ENCODE results near the gene ZNF48.

ZNF48 gene

GRCh38 chr16:30395155-30395991, at the start of gene ZNF48:
Gene ZNF48 (plus strand): TSS chr16:30395420. CDS start chr16:30395795, 375 bp downstream.
- FAIRE-seq (peak; percentile 20), DNase-seq (ENCODE audit: insufficient read length, low spot score) (peak; percentile 78)

- DNase-seq (ENCODE audit: insufficient read length, low spot score) (no peak), FAIRE-seq (no peak)
Observed at GRCh38 chr16:30346286-30346685, 48.9 kb upstream of the ZNF48 start.

- FAIRE-seq, result no peak
- no peak for DNase-seq (ENCODE audit: insufficient read length, low spot score)
Observed at GRCh38 chr16:30348113-30348512, 47.1 kb upstream of the ZNF48 start.

GRCh38 chr16:30348929-30349328, 46.3 kb upstream of the ZNF48 start:
- FAIRE-seq (no peak), DNase-seq (ENCODE audit: insufficient read length, low spot score) (no peak)

GRCh38 chr16:30349675-30350074, 45.5 kb upstream of the ZNF48 start:
- FAIRE-seq, result no peak
- DNase-seq (ENCODE audit: insufficient read length, low spot score), result no peak

GRCh38 chr16:30350134-30350871, 44.9 kb upstream of the ZNF48 start:
- no peak for FAIRE-seq
- no peak for DNase-seq (ENCODE audit: insufficient read length, low spot score)

- FAIRE-seq (no peak), DNase-seq (ENCODE audit: insufficient read length, low spot score) (no peak)
Observed at GRCh38 chr16:30351001-30351441, 44.2 kb upstream of the ZNF48 start.

GRCh38 chr16:30351586-30352419, 43.4 kb upstream of the ZNF48 start:
- FAIRE-seq (no peak), DNase-seq (ENCODE audit: insufficient read length, low spot score) (no peak)

GRCh38 chr16:30352488-30353401, 42.5 kb upstream of the ZNF48 start:
- no peak for DNase-seq (ENCODE audit: insufficient read length, low spot score)
- no peak for FAIRE-seq

- no peak for FAIRE-seq
Observed at GRCh38 chr16:30353438-30354129, 41.6 kb upstream of the ZNF48 start.

GRCh38 chr16:30354423-30355143, 40.6 kb upstream of the ZNF48 start:
- DNase-seq (ENCODE audit: insufficient read length, low spot score) (no peak), FAIRE-seq (no peak)

More at GRCh38 chr16:30353438-30354129, 41.6 kb upstream of the ZNF48 start:
- no peak for DNase-seq (ENCODE audit: insufficient read length, low spot score)

GRCh38 chr16:30355144-30355953, 39.9 kb upstream of the ZNF48 start, which contains the start of gene CD2BP2:
Gene CD2BP2 (minus strand): TSS chr16:30355308. CDS start chr16:30354681, 627 bp downstream.
- FAIRE-seq (peak; percentile 86), DNase-seq (ENCODE audit: insufficient read length, low spot score) (peak; percentile 97)

GRCh38 chr16:30355954-30356308, 39.3 kb upstream of the ZNF48 start:
- FAIRE-seq (no peak), DNase-seq (ENCODE audit: insufficient read length, low spot score) (no peak)

GRCh38 chr16:30356401-30357084, 38.7 kb upstream of the ZNF48 start:
- no peak for FAIRE-seq
- no peak for DNase-seq (ENCODE audit: insufficient read length, low spot score)

- DNase-seq (ENCODE audit: insufficient read length, low spot score) (no peak), FAIRE-seq (no peak)
Observed at GRCh38 chr16:30357085-30357714, 38.0 kb upstream of the ZNF48 start.

GRCh38 chr16:30357715-30358576, 37.3 kb upstream of the ZNF48 start:
- FAIRE-seq (no peak), DNase-seq (ENCODE audit: insufficient read length, low spot score) (no peak)

Measured in HTR-8/SVneo (cell line).